GM20000 (cell line): ENCODE results near the gene PRUNE2.
"Not testable (repeated sequence)": the region's sequence is repeated elsewhere in the genome, so short reads cannot be mapped to it uniquely, and the experiment has no call there.

Experiments
- DNase-seq: peaks from one replicate; pipeline ENCODE4 v3.0.0; 2012; ENCODE audit warnings: low spot score
- CTCF ChIP-seq: IDR thresholded peaks from 2 replicates; pipeline ENCODE4 v1.5.1; 2012; ENCODE audit warnings: mild to moderate bottlenecking, control low read depth; ENCODE audit errors: extremely low read depth, missing control alignments

Gene PRUNE2

GRCh38 chr9:76676857-76677256 lies 229.1 kb downstream of the PRUNE2 start:
- DNase-seq: no peak
- no peak for TF ChIP-seq CTCF

- DNase-seq: no peak
- TF ChIP-seq CTCF: no peak
Observed at GRCh38 chr9:76667521-76667957, 238.4 kb downstream of the PRUNE2 start.

- peak; percentile 32 for TF ChIP-seq CTCF
- not testable (repeated sequence) for DNase-seq
Observed at GRCh38 chr9:76665966-76666365, 239.9 kb downstream of the PRUNE2 start.

- no peak for TF ChIP-seq CTCF
- DNase-seq: no peak
Observed at GRCh38 chr9:76665458-76665857, 240.5 kb downstream of the PRUNE2 start.

- no peak for DNase-seq
- TF ChIP-seq CTCF: no peak
Observed at GRCh38 chr9:76664120-76664519, 241.8 kb downstream of the PRUNE2 start.

- TF ChIP-seq CTCF: no peak
- DNase-seq: no peak
Observed at GRCh38 chr9:76662476-76663281, 243.2 kb downstream of the PRUNE2 start.

- peak; percentile 66 for DNase-seq
Observed at GRCh38 chr9:76658510-76659231, 247.2 kb downstream of the PRUNE2 start.

More at GRCh38 chr9:76658510-76659231, 247.2 kb downstream of the PRUNE2 start:
- peak; percentile 1 for TF ChIP-seq CTCF
